HUES64 (cell line): ENCODE data around the gene BANP.
"Not testable (repeated sequence)": the region's sequence is repeated elsewhere in the genome, so short reads cannot be mapped to it uniquely, and the experiment has no call there.

Experiments used
- H3K27ac ChIP-seq: 2 replicates; pipeline ENCODE4 v1.7.0; 2013; ENCODE audit warnings: low read depth, low read length, inconsistent platforms
- H3K27me3 ChIP-seq: 2 replicates; pipeline ENCODE4 v1.6.1; 2013; ENCODE audit warnings: mild to moderate bottlenecking, low read length; ENCODE audit not compliant: insufficient read depth
- H3K36me3 ChIP-seq: 2 replicates; pipeline ENCODE4 v1.6.1; 2013; ENCODE audit warnings: mild to moderate bottlenecking, low read length; ENCODE audit not compliant: insufficient read depth
- H3K4me1 ChIP-seq: 2 replicates; pipeline ENCODE4 v1.6.1; 2013; ENCODE audit warnings: mild to moderate bottlenecking, low read length, moderate library complexity; ENCODE audit not compliant: insufficient read depth
- H3K4me3 ChIP-seq: 2 replicates; pipeline ENCODE4 v1.5.1; 2013; ENCODE audit warnings: mild to moderate bottlenecking, low read length, moderate library complexity
- H3K9ac ChIP-seq: 2 replicates; pipeline ENCODE4 v1.6.1; 2013; ENCODE audit warnings: mild to moderate bottlenecking, low read depth, low read length
- H3K9me3 ChIP-seq: 2 replicates; pipeline ENCODE4 v1.6.1; 2013; ENCODE audit warnings: low read depth, low read length; ENCODE audit not compliant: insufficient read depth
- WGBS: fragments of 150-250, 120-280 bp; methylation state at CpG from one replicate; pipeline ENCODE4 v1.1.7; 2013; ENCODE audit warnings: missing lambda C conversion rate; 5-methylcytosine and 5-hydroxymethylcytosine counted together

Gene BANP

DNA sequence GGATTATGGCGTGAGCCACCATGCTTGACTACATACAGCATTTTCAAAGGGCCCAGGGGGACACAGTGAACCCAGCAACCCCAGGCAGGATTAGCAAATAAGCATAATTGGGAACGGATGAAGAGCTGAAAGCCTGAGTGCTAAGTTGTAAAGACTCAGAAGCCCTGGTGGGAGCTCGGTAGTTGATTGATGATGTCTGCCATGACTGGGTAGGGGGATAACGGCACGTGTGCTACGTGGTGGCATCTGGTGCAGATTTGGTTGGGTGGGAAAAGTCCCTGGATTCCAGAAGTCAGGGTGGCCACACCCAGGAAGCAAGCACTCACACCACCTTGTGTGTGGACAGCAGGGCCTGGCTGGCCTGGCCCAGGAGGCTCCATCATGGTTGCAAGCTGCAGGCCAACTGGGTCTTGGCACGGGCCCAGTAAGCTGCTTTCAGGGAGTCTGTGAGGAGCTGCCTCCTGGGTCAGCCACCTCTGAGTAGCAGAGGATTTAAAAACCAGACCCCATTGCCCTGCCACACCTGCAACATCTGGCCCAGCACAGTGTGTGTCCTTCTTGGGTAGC lies 154.4 kb downstream of the BANP start:
- H3K27ac ChIP-seq, H3K27me3 ChIP-seq, H3K4me3 ChIP-seq, H3K9me3 ChIP-seq, H3K9ac ChIP-seq, H3K36me3 ChIP-seq, H3K4me1 ChIP-seq: not testable (repeated sequence)
- WGBS, result 90% methylated on average over 7 of the region's 7 CpGs

- not testable (repeated sequence) for H3K4me1 ChIP-seq, H3K27ac ChIP-seq, H3K9me3 ChIP-seq, H3K27me3 ChIP-seq, H3K4me3 ChIP-seq, H3K9ac ChIP-seq, H3K36me3 ChIP-seq
- 90% methylated on average over 10 of the region's 12 CpGs for WGBS
These were observed 155.3 kb downstream of the BANP start for GRCh38 chr16:88106566-88106965.

DNA sequence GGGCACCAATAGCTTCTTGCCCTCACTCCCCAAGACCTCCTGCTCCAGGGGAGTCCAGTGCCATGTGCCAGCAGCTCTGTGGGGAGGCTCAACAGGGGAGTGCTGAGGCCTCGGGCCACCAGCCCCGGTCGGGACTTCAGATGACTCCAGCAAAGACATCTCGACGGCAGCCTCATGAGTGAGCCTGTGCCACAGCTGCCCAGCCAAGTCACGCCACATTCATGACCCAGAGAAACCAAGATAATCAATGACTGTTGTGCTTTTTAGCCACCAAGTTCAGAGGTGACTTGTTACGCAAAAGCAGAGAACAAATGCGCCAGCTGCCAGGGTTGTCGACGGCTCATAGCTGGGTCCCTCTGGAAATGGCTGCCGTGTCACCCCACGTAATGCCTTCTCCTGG lies 157.5 kb downstream of the BANP start:
- Histone ChIP-seq H3K9me3 (no peaks in the 10 kb centered on the region), H3K4me3 (no peak overlapping the region), H3K27me3 (no peaks in the 10 kb centered on the region), H3K27ac (no peak overlapping the region), H3K4me1 (no peaks in the 10 kb centered on the region), H3K36me3 (no peaks in the 10 kb centered on the region), H3K9ac (no peak overlapping the region)
- 95% methylated on average over 12 of the region's 12 CpGs for WGBS

DNA sequence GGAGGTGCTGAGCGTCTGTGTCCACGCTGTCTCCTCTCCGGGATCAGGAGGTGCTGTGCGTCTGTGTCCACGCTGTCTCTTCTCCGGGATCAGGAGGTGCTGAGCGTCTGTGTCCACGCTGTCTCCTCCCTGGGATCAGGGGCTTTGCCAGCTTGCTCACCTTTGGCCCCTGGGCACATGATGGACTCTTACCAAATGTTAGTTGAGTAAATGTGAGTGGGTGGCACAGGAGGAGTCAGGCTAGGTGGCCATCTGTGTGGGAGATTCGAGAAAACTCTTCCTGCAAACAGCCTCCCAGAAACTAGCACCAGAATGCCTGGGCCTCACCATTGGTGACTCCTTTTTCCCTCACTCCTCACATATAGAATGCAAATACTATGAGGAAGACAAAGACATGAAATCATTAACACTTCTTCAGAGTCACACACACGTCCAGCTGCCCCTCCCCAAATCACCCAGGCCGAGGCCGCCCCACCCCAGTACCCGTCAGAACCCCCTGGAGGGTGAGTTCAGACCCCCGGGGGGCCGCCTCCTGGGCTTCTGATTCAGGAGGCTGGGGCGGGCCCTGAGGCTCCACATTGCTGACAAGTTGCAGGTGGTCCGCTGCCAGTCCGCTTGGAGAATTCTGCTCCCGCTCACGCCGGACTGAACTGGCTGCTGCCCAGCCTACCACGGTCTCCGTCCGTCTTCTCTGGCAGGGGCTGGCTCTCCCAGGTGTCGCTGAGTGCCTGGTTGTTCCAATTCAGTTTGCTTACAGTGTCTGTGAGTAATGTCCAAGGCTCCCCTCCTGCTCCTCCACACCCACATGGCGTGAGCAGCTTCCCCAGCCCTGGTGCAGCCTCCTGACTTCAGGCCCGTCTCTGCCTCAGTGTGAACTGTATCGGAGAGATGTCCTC lies 158.7 kb downstream of the BANP start:
- not testable (repeated sequence) for H3K4me1 ChIP-seq, H3K4me3 ChIP-seq
- 89% methylated on average over 27 of the region's 28 CpGs for WGBS

GRCh38 chr16:88110875-88111494 lies 159.8 kb downstream of the BANP start:
- not testable (repeated sequence) for H3K27me3 ChIP-seq, H3K4me3 ChIP-seq, H3K4me1 ChIP-seq, H3K9me3 ChIP-seq, H3K27ac ChIP-seq, H3K9ac ChIP-seq, H3K36me3 ChIP-seq
- WGBS, result 91% methylated on average over 19 of the region's 21 CpGs

More for the DNA sequence above, 158.7 kb downstream of the BANP start:
- not testable (repeated sequence) for H3K36me3 ChIP-seq, H3K27ac ChIP-seq, H3K9ac ChIP-seq, H3K27me3 ChIP-seq, H3K9me3 ChIP-seq

GRCh38 chr16:88111976-88112375 lies 160.7 kb downstream of the BANP start:
- H3K9ac ChIP-seq, H3K4me3 ChIP-seq, H3K4me1 ChIP-seq, H3K27ac ChIP-seq, H3K9me3 ChIP-seq, H3K36me3 ChIP-seq, H3K27me3 ChIP-seq: not testable (repeated sequence)
- WGBS, result 88% methylated on average over 13 of the region's 13 CpGs

DNA sequence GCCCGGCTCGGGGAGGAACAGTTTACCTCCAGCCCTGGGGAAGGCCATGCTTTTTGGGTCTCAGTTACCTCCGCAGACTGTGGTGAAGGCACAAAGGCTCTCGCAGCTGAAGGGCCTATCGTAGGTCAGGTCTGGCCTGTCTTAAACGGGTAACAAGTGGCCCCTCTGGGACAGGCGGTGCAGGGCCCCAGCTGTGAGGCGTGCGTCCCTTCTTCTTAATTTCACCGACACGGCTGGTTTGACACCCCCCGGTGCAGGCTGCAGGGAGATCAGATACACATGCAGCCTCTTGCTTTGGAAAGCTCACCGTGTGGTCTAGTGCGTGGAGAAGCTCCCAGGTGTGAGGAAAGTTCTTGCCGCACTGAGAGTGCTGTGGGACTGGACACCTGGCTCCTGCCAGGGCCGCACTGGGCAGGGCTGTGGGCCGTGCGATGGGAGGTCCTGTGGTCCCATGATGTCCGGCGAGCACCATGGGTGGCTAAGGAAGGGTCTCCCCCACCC lies 162.4 kb downstream of the BANP start:
- Histone ChIP-seq H3K27ac (no peak overlapping the region), H3K36me3 (no peaks in the 10 kb centered on the region), H3K9me3 (no peaks in the 10 kb centered on the region), H3K4me1 (no peaks in the 10 kb centered on the region), H3K27me3 (no peaks in the 10 kb centered on the region), H3K4me3 (no peak overlapping the region), H3K9ac (no peak overlapping the region)
- 96% methylated on average over 20 of the region's 20 CpGs for WGBS

DNA sequence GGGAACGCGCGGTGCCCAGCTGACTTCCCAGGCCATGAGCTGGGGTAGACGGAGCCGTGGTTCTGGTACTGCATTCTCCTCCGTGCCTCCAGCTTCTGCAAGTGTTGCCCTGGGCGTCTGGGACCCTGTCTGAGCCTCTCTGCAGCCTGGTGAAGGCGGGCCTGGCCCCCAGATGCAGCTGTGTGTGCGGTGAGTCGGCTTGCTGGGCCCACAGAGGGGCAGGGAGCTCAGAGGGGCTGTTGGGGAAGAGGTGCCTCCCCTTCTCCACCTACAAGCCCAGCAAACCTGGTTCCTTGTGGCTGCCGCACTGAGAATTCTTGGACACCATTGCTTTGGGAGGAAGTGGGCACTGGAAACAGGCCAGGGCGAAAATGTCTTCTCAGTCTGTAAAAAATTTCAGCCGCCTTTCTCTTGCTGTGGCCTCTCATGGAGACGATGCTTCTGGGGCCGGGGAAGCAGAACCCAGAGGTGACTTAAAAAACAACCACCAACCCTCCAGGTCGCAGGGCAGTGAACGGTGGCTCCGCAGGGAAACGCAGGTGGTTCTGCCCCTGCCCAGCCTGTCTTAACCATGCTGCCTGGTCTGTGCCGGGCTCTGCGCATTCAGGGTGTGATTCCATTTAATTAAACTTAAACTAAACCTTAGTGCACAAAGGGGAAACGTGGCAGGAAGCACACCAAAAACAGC lies 163.5 kb downstream of the BANP start:
- H3K27me3 ChIP-seq, H3K9me3 ChIP-seq, H3K9ac ChIP-seq, H3K4me3 ChIP-seq, H3K36me3 ChIP-seq, H3K4me1 ChIP-seq, H3K27ac ChIP-seq: not testable (repeated sequence)
- 85% methylated on average over 21 of the region's 22 CpGs for WGBS

- no peaks in the 10 kb centered on the region for H3K27me3 ChIP-seq
- H3K4me1 ChIP-seq, result no peaks in the 10 kb centered on the region
- no peak overlapping the region for H3K27ac ChIP-seq
- no peaks in the 10 kb centered on the region for H3K36me3 ChIP-seq
- 94% methylated on average over 13 of the region's 13 CpGs for WGBS
- no peak overlapping the region for H3K4me3 ChIP-seq
- no peaks in the 10 kb centered on the region for H3K9me3 ChIP-seq
- no peak overlapping the region for H3K9ac ChIP-seq
These were observed 164.9 kb downstream of the BANP start for GRCh38 chr16:88116121-88116520.

DNA sequence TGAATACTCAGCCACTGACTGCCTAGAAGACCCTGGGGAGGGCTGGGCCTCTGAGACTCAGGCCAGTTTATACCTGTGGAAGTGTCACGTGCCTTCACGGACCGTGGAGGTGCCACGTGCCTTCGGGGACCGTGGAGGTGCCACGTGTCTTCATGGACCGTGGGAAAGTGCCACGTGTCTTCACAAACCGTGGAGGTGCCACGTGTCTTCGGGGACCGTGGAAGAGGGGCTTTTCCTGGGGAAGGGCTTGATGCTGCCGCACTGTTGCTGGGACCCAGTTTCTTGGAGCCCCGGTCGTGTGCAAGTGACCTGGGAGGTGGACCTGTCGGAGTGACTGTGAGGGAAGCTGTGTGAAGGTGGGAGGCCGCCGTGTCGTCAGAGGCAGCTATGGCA lies 166.2 kb downstream of the BANP start:
- Histone ChIP-seq H3K9ac (no peak overlapping the region), H3K27ac (no peak overlapping the region), H3K9me3 (no peaks in the 10 kb centered on the region), H3K4me1 (no peaks in the 10 kb centered on the region), H3K4me3 (no peak overlapping the region), H3K27me3 (no peaks in the 10 kb centered on the region), H3K36me3 (no peaks in the 10 kb centered on the region)
- 91% methylated on average over 20 of the region's 20 CpGs for WGBS

DNA sequence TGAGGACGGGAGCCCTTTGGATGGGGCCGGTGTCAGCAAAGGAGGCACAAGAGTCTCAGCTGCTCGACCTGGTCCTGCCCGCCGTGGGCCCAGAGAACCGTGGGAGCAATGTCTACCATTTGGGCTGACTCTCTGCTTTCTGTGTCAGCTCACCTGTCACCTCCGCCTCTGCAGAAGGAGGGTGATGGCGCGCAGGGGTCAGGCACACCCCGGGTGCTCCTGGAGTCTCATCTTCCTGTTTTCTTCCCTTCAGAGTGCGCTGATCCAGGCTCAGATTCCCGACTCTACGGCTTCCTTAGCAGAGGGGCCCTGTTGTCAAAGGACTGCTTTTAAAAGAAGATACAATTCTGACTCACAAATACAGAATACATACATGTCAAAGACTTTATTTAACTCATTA lies 167.1 kb downstream of the BANP start:
- Histone ChIP-seq H3K9ac (no peak overlapping the region), H3K4me1 (no peaks in the 10 kb centered on the region)
- WGBS, result 37% methylated on average over 13 of the region's 13 CpGs

More for the DNA sequence above, 167.1 kb downstream of the BANP start:
- H3K4me3 ChIP-seq, result no peak overlapping the region
- no peaks in the 10 kb centered on the region for H3K36me3 ChIP-seq
- H3K27ac ChIP-seq, result peak overlapping the region; percentile 17; the same call in 1 of the 2 replicates
- H3K27me3 ChIP-seq, result no peaks in the 10 kb centered on the region
- no peaks in the 10 kb centered on the region for H3K9me3 ChIP-seq
